Stimulated activated CD4-positive, alpha-beta T cell treated with anti-CD3 and anti-CD28 coated beads, Interleukin-15, amount 100 ng/mL, for 1 hour (primary cell): ENCODE measurements around the gene KRT86.
"Not testable (repeated sequence)": the region's sequence is repeated elsewhere in the genome, so short reads cannot be mapped to it uniquely, and the experiment has no call there.

ENCODE experiments used
- DNase-seq, 2 donors: peaks; one replicate each; pipeline ENCODE4 v3.0.0-alpha.2; 2020; ENCODE audit warnings: low read depth in 1 of 2, low spot score in 1 of 2

Gene KRT86

DNA sequence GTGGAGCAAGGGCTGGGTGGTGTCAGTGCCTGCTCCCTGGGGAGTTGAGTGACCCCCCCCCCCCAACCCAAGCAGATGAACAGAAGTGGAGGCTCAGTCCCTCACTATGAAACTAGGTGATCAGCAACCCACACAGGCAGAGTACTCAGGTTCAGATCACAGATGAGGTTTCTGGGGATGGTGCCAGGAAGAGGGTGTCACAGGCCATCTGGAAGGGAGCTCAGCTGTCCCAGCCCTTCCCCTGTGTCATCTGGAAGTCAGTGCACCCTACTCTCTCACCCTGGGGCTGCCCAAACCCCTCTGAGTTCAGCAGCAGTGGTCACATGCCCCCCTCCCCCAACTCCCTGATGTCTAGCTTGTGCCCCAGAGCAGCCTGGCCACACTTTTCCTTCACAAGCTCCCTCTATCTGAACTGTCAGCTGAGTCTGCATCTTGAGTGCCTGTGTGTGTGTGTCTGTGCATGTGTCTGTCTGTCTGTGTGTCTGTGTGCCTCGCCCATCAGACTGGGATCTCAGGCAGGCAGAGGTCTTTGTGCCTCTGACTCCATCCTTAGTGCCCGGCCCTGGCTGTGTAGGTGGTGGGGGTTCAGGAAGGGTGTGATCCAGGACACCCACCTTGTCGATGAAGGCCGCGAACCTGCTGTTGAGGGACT is 16.2 kb downstream of the KRT86 start:
- DNase-seq, result not testable (repeated sequence)

GRCh38 chr12:52291267-52291935 is 17.0 kb downstream of the KRT86 start, which contains the start of gene KRT81:
Gene KRT81 (minus strand): TSS chr12:52291534. CDS start chr12:52291465, 69 bp downstream.
- DNase-seq, result no peak

DNA sequence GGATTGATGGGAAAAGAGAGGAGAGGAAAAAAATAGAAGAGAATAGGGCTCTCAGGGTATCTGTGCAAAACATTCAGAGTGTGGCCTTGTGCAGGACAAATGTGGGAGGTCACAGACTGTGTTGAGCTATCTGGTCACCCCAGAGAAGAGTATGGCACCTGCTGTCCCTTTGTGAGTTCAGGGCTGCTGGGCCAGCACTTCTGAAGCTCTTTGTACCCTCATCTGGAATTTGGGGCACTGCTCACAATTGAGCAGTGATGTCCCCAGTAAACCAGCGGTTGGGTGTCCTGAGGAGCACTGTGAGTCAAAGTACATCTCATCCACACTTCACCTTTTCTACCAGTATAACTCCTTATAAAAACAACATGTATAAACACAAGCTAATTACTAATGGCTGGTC is 19.5 kb downstream of the KRT86 start:
- no peak for DNase-seq

DNA sequence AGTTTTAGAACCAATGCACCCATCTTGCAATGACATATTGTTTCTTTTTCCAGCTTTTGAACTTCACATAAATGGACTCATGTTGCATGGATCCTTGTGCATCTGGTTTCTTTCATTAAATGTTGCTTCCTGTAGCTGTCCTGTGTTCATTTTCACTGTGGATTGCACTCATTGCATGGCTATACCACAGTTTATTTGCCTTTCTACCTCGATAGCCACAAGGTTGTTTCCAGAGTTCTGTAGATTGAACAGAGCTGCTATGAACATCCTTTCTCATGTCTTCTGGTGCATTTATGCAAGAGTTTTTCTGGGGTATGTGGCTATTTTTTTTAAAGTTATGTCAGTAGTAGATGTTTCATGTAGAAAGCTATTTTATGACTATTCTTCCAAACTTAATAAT is 20.4 kb downstream of the KRT86 start:
- no peak for DNase-seq

DNA sequence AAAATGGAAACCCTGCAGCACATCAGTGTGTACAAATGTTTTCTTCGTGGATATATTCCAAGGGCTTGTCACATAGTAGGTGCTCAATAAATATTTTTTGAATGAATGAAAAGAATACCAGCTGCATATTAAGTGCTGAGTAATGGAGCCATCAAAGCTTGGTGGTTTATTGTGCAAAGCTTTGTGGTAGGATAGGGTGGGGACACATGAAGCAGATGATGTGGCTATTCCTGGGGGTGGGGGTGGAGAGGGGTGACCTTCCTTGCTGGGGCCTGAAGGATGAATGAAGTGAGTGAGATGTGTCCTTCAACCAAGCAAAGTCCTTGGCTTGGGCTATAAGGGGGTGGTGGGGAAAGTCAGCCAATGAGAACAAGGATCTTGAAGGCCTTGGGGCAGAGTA is 21.2 kb downstream of the KRT86 start:
- no peak for DNase-seq

- no peak for DNase-seq
These were observed 22.2 kb downstream of the KRT86 start for GRCh38 chr12:52296572-52297215.

DNA sequence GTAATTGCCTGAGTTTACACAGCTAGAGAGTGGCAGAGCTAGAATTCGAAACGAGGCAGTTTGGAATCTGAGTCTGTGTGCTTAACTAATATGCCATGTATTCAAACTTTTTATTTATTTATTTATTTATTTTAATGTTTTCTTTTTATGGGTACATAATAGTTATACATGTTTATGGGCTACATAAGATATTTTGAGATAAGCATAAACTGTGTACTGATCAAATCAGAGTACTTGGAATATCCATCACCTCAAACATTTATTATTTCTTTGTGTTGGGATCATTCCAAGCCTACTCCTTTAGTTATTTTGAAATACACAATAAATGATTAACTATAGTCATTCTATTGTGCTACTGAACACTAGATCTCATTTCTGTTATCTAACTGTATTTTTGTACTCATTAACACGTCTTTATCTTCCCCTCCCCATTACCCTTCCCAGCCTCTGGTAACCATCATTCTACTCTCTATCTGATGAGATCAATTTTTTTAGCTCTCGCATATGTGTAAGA is 24.3 kb downstream of the KRT86 start:
- DNase-seq, result no peak

DNA sequence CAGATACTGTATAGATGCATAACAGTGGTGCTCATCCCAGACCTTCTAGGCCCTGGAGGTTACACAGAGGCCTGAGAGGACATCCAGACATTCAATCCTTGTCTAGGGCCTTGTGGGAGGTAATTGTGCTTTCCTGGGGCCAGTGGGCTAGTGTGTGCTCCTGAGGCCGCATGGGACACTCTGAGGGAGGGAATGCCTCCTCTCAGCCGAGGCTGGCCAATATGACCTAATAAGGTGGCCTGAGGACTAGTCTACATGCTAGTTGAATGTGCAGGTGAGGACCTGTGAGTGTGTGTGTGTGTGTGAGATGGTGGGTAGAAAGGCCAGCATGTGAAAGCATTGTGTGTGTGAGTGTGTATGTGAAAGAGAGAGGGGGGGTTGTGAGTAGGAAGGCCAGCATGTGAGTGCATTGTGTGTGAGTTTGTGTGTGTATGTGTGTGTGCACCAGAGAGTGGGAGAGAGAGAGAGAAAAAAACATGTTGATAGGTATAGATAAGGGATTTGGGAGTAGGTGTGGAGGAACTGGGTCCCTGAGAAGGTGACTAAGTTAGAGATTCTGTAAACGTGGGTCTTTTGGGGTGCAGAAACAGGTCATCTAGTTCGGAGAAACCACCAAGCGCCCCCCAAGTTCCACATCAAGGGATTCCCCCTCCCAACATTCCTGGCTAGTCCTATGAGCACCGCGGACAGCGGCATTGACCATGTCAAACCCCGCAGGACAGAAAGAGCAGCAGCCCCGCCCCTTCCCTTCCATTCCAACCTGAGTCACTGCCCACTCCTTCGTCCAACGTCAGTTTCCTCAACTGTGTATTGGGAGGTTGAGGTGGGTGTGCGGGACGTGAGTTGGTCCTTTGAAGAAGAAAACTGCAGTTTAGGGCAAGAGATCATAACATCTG is 26.6 kb downstream of the KRT86 start:
- no peak for DNase-seq

DNA sequence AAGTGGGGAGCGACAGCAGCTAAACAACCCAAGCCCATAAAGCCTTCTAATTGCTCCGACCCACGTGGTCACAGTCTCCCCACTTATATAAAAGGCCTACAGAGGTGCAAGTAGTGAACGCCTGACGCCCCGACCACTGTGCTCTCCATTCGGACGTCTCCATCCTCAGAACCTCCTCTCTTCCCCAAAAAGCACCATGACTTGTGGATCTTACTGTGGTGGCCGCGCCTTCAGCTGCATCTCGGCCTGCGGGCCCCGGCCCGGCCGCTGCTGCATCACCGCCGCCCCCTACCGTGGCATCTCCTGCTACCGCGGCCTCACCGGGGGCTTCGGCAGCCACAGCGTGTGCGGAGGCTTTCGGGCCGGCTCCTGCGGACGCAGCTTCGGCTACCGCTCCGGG is 27.3 kb downstream of the KRT86 start:
- DNase-seq, result not testable (repeated sequence)

- DNase-seq, result not testable (repeated sequence)
These were observed 27.9 kb downstream of the KRT86 start for GRCh38 chr12:52302242-52302914.

- not testable (repeated sequence) for DNase-seq
These were observed 30.5 kb downstream of the KRT86 start for GRCh38 chr12:52304941-52305411.

DNA sequence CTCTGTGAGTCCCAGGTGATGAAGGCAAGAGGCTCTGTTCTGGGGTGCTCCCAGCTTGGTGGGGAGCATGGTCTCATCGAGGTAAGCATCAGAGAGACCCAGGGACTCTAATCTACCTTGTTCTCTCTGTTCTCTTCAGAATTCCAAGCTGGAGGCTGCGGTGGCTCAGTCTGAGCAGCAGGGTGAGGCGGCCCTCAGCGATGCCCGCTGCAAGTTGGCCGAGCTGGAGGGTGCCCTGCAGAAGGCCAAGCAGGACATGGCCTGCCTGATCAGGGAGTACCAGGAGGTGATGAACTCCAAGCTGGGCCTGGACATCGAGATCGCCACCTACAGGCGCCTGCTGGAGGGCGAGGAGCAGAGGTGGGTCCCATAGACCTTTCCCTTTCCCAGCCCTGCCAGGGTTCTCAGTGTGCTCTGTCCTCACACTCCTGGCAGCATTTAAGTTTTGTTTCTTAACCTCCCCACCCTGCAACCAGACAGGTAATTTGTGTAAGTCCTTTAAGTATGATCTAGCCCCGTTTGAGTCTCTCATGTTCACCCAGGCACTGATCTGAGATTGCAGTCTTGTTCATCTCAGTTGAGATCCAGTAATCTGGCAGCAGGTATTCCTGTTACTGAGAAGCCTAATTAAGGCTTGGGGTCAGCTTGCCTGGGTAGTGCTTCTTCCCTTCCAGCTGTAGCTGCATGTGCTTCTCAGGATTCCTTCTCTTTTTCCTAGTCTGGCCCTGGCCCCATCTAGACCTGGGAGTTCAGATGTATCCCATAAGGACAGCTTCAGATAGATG is 31.7 kb downstream of the KRT86 start:
- DNase-seq, result no peak

DNA sequence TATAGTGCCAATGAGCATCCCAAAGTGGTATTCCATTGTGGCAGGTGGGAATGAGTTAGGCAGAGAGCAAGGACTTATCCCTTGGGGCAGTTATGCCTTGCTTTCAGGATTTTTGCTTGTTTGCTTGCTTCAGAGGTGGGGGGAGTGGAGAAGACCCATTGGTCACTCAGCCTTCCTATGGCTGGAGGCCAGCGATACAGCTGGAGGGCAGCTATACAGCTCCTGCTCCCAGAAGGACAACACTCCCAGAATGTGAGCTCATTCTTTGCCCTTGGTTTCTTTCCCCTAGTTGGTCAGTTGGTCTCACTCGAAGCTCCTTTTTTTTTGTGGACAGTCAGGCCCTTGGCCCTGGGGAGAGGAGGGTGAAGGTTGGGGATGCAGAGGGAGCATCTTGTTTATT is 32.3 kb downstream of the KRT86 start:
- no peak for DNase-seq

DNA sequence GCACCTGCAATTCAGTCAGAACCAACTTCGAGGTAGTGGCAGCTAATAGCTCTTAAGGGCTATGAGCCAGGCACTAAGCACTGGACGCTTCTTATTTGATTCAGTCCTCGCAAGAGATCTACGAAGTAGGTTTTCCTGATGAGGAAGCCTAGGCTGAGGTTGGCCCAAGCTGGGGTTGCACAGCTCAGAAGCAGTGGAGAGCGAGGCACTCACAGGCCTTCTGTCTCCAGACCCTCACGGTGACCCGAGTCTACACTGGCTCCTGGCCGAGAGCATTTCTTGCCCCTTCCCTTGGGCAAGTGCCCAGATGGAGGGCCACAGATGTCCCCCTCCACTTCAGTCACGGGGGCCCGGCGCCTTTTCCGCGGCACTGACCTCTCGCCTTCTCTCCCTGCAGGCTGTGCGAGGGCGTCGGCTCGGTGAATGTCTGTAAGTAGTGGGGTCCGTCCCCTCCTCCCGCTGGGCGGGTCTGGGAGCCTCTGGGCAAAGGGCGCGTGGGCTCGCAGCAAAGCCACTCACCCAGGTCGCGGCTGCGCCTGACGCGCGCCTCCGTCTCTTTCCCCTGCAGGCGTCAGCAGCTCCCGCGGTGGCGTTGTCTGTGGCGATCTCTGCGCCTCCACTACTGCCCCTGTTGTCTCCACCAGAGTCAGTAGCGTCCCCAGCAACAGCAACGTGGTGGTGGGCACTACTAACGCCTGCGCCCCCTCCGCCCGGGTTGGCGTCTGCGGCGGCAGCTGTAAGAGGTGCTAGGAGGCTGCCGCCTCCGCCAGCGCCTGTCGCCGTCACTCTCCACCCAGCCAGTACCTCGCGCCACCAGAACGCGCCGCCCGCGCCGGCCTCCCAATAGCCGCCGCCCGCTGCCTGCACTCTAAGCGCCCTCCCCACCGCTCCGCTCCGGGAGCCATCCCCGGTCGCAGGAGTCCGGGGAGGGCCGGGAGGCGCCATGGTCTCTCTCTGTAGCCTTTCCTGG is 33.7 kb downstream of the KRT86 start:
- DNase-seq, result peak in 1 of 2 donors; percentile 21

DNA sequence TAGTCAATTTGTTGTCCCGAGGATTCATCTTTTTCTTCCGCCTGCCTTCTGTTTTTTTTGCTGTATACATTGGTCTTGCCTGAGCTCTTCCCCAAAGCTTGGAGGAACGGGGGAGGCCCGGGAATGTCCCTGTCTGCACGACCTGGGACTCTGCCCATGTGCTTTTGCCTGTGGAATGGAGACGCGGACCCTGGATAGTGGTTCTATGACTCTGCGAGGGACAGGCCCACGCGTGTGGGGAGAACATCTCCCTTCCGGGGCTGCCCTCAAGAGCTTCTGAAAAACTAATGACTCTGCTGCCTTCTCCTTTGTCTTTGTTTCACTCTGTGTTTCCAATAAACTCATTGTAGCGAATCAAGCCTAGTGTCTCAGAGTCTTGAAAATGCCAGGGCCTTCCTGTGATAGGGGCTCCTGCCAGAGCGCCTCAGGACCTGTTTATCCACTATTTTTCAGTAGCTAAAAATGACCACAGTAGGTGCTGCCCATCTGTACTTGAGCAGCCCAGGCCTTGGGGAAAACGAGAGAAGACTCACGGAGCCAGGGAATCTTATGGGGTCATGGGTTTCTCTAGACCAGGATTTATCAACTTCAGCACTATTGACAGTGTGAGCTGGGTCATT is 34.5 kb downstream of the KRT86 start:
- DNase-seq, result no peak

DNA sequence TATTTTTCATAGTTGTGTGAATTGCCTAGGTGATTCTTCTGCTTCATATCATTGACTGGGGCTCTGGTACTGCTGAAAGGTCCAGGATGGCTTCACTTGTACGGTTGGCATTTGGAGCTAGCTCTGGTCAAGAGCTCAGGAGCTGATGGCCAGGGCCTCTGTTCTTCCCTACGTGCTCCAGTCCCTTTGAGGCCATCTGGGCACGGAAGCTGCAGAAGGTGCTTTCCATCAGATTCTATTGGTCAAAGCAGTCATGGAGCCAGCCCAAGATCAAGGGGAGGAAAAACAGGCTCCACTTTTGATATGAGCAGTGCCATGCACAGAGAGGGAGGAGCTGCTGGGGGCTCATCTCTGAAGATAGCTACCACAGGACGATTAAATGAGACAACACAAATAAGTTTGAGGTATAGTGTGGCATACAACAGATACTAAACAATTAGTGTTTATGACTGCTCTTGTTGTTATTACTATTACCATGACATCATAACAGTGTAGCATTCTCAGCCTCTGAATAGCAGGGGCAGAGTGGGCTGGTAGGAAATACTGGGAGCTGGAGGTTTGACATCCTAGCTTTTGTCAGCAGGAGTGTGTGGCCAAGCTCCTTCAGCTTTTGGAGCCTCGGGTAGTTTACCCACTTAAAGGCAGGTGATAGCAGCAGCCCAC is 36.3 kb downstream of the KRT86 start:
- DNase-seq, result no peak

GRCh38 chr12:52311285-52311648 is 36.8 kb downstream of the KRT86 start:
- DNase-seq, result no peak

- DNase-seq, result no peak
These were observed 37.6 kb downstream of the KRT86 start for GRCh38 chr12:52312086-52312485.
